ENCODE measurements around the gene DCAF8. TPM values are rescaled to one million over a fixed set of nuclear protein-coding genes. Genes with fewer than 3 reads are reported as not detected.

DCAF8 gene
- polyA plus RNA-seq, 3 donors = 35.5 to 205 (median 44.6) TPM

- WGBS (ENCODE audit: insufficient coverage) = no CpG with 5 or more reads among the region's 3 CpGs
- no peak for TF ChIP-seq CTCF (IDR thresholded peaks at IDR 0.05)
Observed at GRCh38 chr1:160222546-160222945, 39.8 kb downstream of the DCAF8 start.

GRCh38 chr1:160221089-160221488 lies 41.3 kb downstream of the DCAF8 start:
- Histone ChIP-seq H4K20me1 (ENCODE audit: insufficient read depth, low read length) (peaks cover 6% of the 10 kb centered on the region), H3K4me1 (ENCODE audit: control insufficient read depth in 1 of 2, insufficient read depth in 2 of 2, low read length in 2 of 2) (no peaks in the 10 kb centered on the region), H3K9me3 (replicated peaks in 1 of 2; ENCODE audit: control insufficient read depth in 1 of 2, insufficient read depth in 1 of 2, low read length in 2 of 2) (no peaks in the 10 kb centered on the region), H3K4me2 (replicated peaks; ENCODE audit: extremely low read depth, low read length, poor library complexity, severe bottlenecking) (no peak overlapping the region), H3K36me3 (replicated peaks in 1 of 2; ENCODE audit: control insufficient read depth in 1 of 2, insufficient read depth in 2 of 2, low read length in 2 of 2) (peaks cover 98 to 100% of the 10 kb centered on the region in 2 donors), H3K27ac (ENCODE audit: low read depth in 1 of 2, low read length in 2 of 2) (no peak overlapping the region), H3K9ac (ENCODE audit: insufficient read depth, low read length, poor library complexity, severe bottlenecking) (no peak overlapping the region), H3K27me3 (ENCODE audit: control insufficient read depth in 2 of 2, insufficient read depth in 2 of 2, low read length in 2 of 2) (no peaks in the 10 kb centered on the region), H3K4me3 (replicated peaks in 1 of 3; ENCODE audit: low read depth in 2 of 3, low read length in 3 of 3) (no peak overlapping the region), H2AFZ (ENCODE audit: insufficient read depth, low read depth, low read length, poor library complexity, severe bottlenecking) (no peak overlapping the region), H3K79me2 (ENCODE audit: insufficient read depth, low read length) (no peaks in the 10 kb centered on the region)
- Mint-ChIP-seq H3K27ac (no peak overlapping the region), H3K4me1 (no peaks in the 10 kb centered on the region), H3K9me3 (no peaks in the 10 kb centered on the region), H3K27me3 (ENCODE audit: low read depth in 3 of 3) (no peaks in the 10 kb centered on the region), H3K36me3 (peaks cover 50 to 86% of the 10 kb centered on the region in 2 donors), H3K4me3 (no peak overlapping the region)
- TF ChIP-seq CTCF (IDR thresholded peaks at IDR 0.05) = no peak
- intact Hi-C loops (cut with micrococcal nuclease) = no loop called here
- DNase-seq = no peak

More at GRCh38 chr1:160222546-160222945, 39.8 kb downstream of the DCAF8 start:
- Mint-ChIP-seq H3K9me3 (no peaks in the 10 kb centered on the region), H3K27ac (no peak overlapping the region), H3K4me1 (no peaks in the 10 kb centered on the region), H3K4me3 (no peak overlapping the region), H3K36me3 (peaks cover 38 to 76% of the 10 kb centered on the region in 2 donors), H3K27me3 (ENCODE audit: low read depth in 3 of 3) (no peaks in the 10 kb centered on the region)
- no peak for DNase-seq
- no peak overlapping the region for H3K27ac ChIP-seq (ENCODE audit: low read depth in 1 of 2, low read length in 2 of 2)
- no peak overlapping the region for H2AFZ ChIP-seq (ENCODE audit: insufficient read depth, low read depth, low read length, poor library complexity, severe bottlenecking)
- H3K79me2 ChIP-seq (ENCODE audit: insufficient read depth, low read length) = no peaks in the 10 kb centered on the region
- intact Hi-C loops (cut with micrococcal nuclease) = no loop called here
- no peaks in the 10 kb centered on the region for H3K9me3 ChIP-seq (replicated peaks in 1 of 2; ENCODE audit: control insufficient read depth in 1 of 2, insufficient read depth in 1 of 2, low read length in 2 of 2)
- peaks cover 6% of the 10 kb centered on the region for H4K20me1 ChIP-seq (ENCODE audit: insufficient read depth, low read length)
- no peaks in the 10 kb centered on the region for H3K27me3 ChIP-seq (ENCODE audit: control insufficient read depth in 2 of 2, insufficient read depth in 2 of 2, low read length in 2 of 2)
- no peak overlapping the region for H3K4me2 ChIP-seq (replicated peaks; ENCODE audit: extremely low read depth, low read length, poor library complexity, severe bottlenecking)
- no peak overlapping the region for H3K4me3 ChIP-seq (replicated peaks in 1 of 3; ENCODE audit: low read depth in 2 of 3, low read length in 3 of 3)
- peaks cover 99 to 100% of the 10 kb centered on the region in 2 donors for H3K36me3 ChIP-seq (replicated peaks in 1 of 2; ENCODE audit: control insufficient read depth in 1 of 2, insufficient read depth in 2 of 2, low read length in 2 of 2)
- H3K9ac ChIP-seq (ENCODE audit: insufficient read depth, low read length, poor library complexity, severe bottlenecking) = no peak overlapping the region
- H3K4me1 ChIP-seq (ENCODE audit: control insufficient read depth in 1 of 2, insufficient read depth in 2 of 2, low read length in 2 of 2) = no peaks in the 10 kb centered on the region
